ENCODE data around the gene PCCA. TPM values are rescaled to one million over a fixed set of nuclear protein-coding genes. Genes with fewer than 3 reads are reported as not detected.
"Not testable (repeated sequence)": the region's sequence is repeated elsewhere in the genome, so short reads cannot be mapped to it uniquely, and the experiment has no call there.

Gene PCCA
- total and polyA plus RNA-seq, 5 donors: 35.6 to 56.2 (median 54.6) TPM

GRCh38 chr13:100096526-100096925 is 7.6 kb downstream of the PCCA start:
- no peaks in the 10 kb centered on the region for H3K27me3 ChIP-seq (ENCODE audit: control insufficient read depth, insufficient read depth)
- ATAC-seq (no peak), DNase-seq (no peak)
- H3K9me3 ChIP-seq (ENCODE audit: control insufficient read depth, low read length): no peaks in the 10 kb centered on the region
- 98% methylated on average over 7 of the region's 7 CpGs for WGBS
- H3K4me1 ChIP-seq (ENCODE audit: control insufficient read depth, insufficient read depth, low read length): peaks cover 6% of the 10 kb centered on the region
- intact Hi-C loops (cut with DNase I): no loop called here
- no peak overlapping the region for H3K4me3 ChIP-seq (ENCODE audit: low read length)
- no peak overlapping the region for H3K27ac ChIP-seq (ENCODE audit: low read length)

- intact Hi-C loops (cut with DNase I): no loop called here
- no peak overlapping the region for H3K4me3 ChIP-seq (ENCODE audit: low read length)
- no peak for DNase-seq
Measured at GRCh38 chr13:100097821-100098220, 8.9 kb downstream of the PCCA start.

GRCh38 chr13:100098445-100099116 is 9.7 kb downstream of the PCCA start:
- Histone ChIP-seq H3K27ac (ENCODE audit: low read length) (no peak overlapping the region), H3K9me3 (ENCODE audit: control insufficient read depth, low read length) (no peaks in the 10 kb centered on the region), H3K4me3 (ENCODE audit: low read length) (no peak overlapping the region), H3K27me3 (ENCODE audit: control insufficient read depth, insufficient read depth) (no peaks in the 10 kb centered on the region), H3K4me1 (ENCODE audit: control insufficient read depth, insufficient read depth, low read length) (peaks cover 6% of the 10 kb centered on the region)
- intact Hi-C loops (cut with DNase I): no loop called here
- no peak for ATAC-seq
- DNase-seq: no peak
- 93% methylated on average over 6 of the region's 6 CpGs for WGBS

More at GRCh38 chr13:100097821-100098220, 8.9 kb downstream of the PCCA start:
- Histone ChIP-seq H3K4me1 (ENCODE audit: control insufficient read depth, insufficient read depth, low read length) (peaks cover 6% of the 10 kb centered on the region), H3K27ac (ENCODE audit: low read length) (no peak overlapping the region), H3K9me3 (ENCODE audit: control insufficient read depth, low read length) (no peaks in the 10 kb centered on the region), H3K27me3 (ENCODE audit: control insufficient read depth, insufficient read depth) (no peaks in the 10 kb centered on the region)
- no peak for ATAC-seq
- 100% methylated on average over 1 of the region's 1 CpG for WGBS

GRCh38 chr13:100099117-100099445 is 10.2 kb downstream of the PCCA start:
- H3K4me3 ChIP-seq (ENCODE audit: low read length); ATAC-seq; H3K27me3 ChIP-seq (ENCODE audit: control insufficient read depth, insufficient read depth); DNase-seq; H3K4me1 ChIP-seq (ENCODE audit: control insufficient read depth, insufficient read depth, low read length); intact Hi-C loops (cut with DNase I); H3K27ac ChIP-seq (ENCODE audit: low read length); H3K9me3 ChIP-seq (ENCODE audit: control insufficient read depth, low read length): not testable (repeated sequence)
- 90% methylated on average over 8 of the region's 8 CpGs for WGBS

- H3K27me3 ChIP-seq (ENCODE audit: control insufficient read depth, insufficient read depth): no peaks in the 10 kb centered on the region
- DNase-seq (no peak), ATAC-seq (peak in 1 of 2 donors; percentile 66)
- intact Hi-C loops (cut with DNase I): no loop called here
- no peak overlapping the region for H3K27ac ChIP-seq (ENCODE audit: low read length)
- no peak overlapping the region for H3K4me3 ChIP-seq (ENCODE audit: low read length)
- H3K9me3 ChIP-seq (ENCODE audit: control insufficient read depth, low read length): no peaks in the 10 kb centered on the region
- H3K4me1 ChIP-seq (ENCODE audit: control insufficient read depth, insufficient read depth, low read length): peaks cover 6% of the 10 kb centered on the region
- WGBS: 51% methylated on average over 10 of the region's 10 CpGs
Measured at GRCh38 chr13:100100115-100100879, 11.4 kb downstream of the PCCA start.

- intact Hi-C loops (cut with DNase I): no loop called here
- H3K9me3 ChIP-seq (ENCODE audit: control insufficient read depth, low read length): no peaks in the 10 kb centered on the region
- DNase-seq (no peak), ATAC-seq (no peak)
- no peak overlapping the region for H3K27ac ChIP-seq (ENCODE audit: low read length)
- peaks cover 6% of the 10 kb centered on the region for H3K4me1 ChIP-seq (ENCODE audit: control insufficient read depth, insufficient read depth, low read length)
- no peaks in the 10 kb centered on the region for H3K27me3 ChIP-seq (ENCODE audit: control insufficient read depth, insufficient read depth)
- no peak overlapping the region for H3K4me3 ChIP-seq (ENCODE audit: low read length)
- 82% methylated on average over 2 of the region's 2 CpGs for WGBS
Measured at GRCh38 chr13:100102042-100102441, 13.1 kb downstream of the PCCA start.

- ATAC-seq (no peak), DNase-seq (no peak)
- Histone ChIP-seq H3K27me3 (ENCODE audit: control insufficient read depth, insufficient read depth) (no peaks in the 10 kb centered on the region), H3K27ac (ENCODE audit: low read length) (no peak overlapping the region), H3K4me1 (ENCODE audit: control insufficient read depth, insufficient read depth, low read length) (no peaks in the 10 kb centered on the region), H3K9me3 (ENCODE audit: control insufficient read depth, low read length) (no peaks in the 10 kb centered on the region), H3K4me3 (ENCODE audit: low read length) (no peak overlapping the region)
- intact Hi-C loops (cut with DNase I): no loop called here
- 95% methylated on average over 2 of the region's 2 CpGs for WGBS
Measured at GRCh38 chr13:100106005-100106404, 17.1 kb downstream of the PCCA start.

GRCh38 chr13:100106705-100107104 is 17.8 kb downstream of the PCCA start:
- no peak overlapping the region for H3K27ac ChIP-seq (ENCODE audit: low read length)
- 96% methylated on average over 4 of the region's 4 CpGs for WGBS
- no peak for DNase-seq
- no peak overlapping the region for H3K4me3 ChIP-seq (ENCODE audit: low read length)
- no peaks in the 10 kb centered on the region for H3K9me3 ChIP-seq (ENCODE audit: control insufficient read depth, low read length)
- no peak for ATAC-seq
- intact Hi-C loops (cut with DNase I): no loop called here
- H3K27me3 ChIP-seq (ENCODE audit: control insufficient read depth, insufficient read depth): no peaks in the 10 kb centered on the region
- no peaks in the 10 kb centered on the region for H3K4me1 ChIP-seq (ENCODE audit: control insufficient read depth, insufficient read depth, low read length)

GRCh38 chr13:100108913-100109507 is 20.1 kb downstream of the PCCA start:
- DNase-seq: no peak
- WGBS: 91% methylated on average over 3 of the region's 3 CpGs
- Histone ChIP-seq H3K4me3 (ENCODE audit: low read length) (no peak overlapping the region), H3K9me3 (ENCODE audit: control insufficient read depth, low read length) (no peaks in the 10 kb centered on the region), H3K27me3 (ENCODE audit: control insufficient read depth, insufficient read depth) (no peaks in the 10 kb centered on the region), H3K27ac (ENCODE audit: low read length) (no peak overlapping the region), H3K4me1 (ENCODE audit: control insufficient read depth, insufficient read depth, low read length) (no peaks in the 10 kb centered on the region)
- no peak for ATAC-seq
- intact Hi-C loops (cut with DNase I): no loop called here

GRCh38 chr13:100110269-100110668 is 21.4 kb downstream of the PCCA start:
- no peak for ATAC-seq
- intact Hi-C loops (cut with DNase I): no loop called here

GRCh38 chr13:100112186-100112838 is 23.4 kb downstream of the PCCA start:
- Histone ChIP-seq H3K27ac (ENCODE audit: low read length) (no peak overlapping the region), H3K27me3 (ENCODE audit: control insufficient read depth, insufficient read depth) (no peaks in the 10 kb centered on the region), H3K9me3 (ENCODE audit: control insufficient read depth, low read length) (no peaks in the 10 kb centered on the region), H3K4me3 (ENCODE audit: low read length) (no peak overlapping the region), H3K4me1 (ENCODE audit: control insufficient read depth, insufficient read depth, low read length) (no peaks in the 10 kb centered on the region)
- no peak for DNase-seq
- 94% methylated on average over 7 of the region's 7 CpGs for WGBS
- no peak for ATAC-seq
- intact Hi-C loops (cut with DNase I): no loop called here

More at GRCh38 chr13:100110269-100110668, 21.4 kb downstream of the PCCA start:
- Histone ChIP-seq H3K27ac (ENCODE audit: low read length) (no peak overlapping the region), H3K27me3 (ENCODE audit: control insufficient read depth, insufficient read depth) (no peaks in the 10 kb centered on the region), H3K9me3 (ENCODE audit: control insufficient read depth, low read length) (no peaks in the 10 kb centered on the region), H3K4me3 (ENCODE audit: low read length) (no peak overlapping the region), H3K4me1 (ENCODE audit: control insufficient read depth, insufficient read depth, low read length) (no peaks in the 10 kb centered on the region)
- 95% methylated on average over 2 of the region's 2 CpGs for WGBS
- no peak for DNase-seq
